Activated naive CD8-positive, alpha-beta T cell (primary cell): ENCODE measurements around the gene KCNQ1.

ENCODE experiments used
- H3K27ac Mint-ChIP-seq: one replicate; pipeline ENCODE4 v1.8.0; 2021; ENCODE audit warnings: mixed read lengths
- H3K27me3 Mint-ChIP-seq: one replicate; pipeline ENCODE4 v1.8.0; 2021; ENCODE audit warnings: mixed read lengths
- H3K36me3 Mint-ChIP-seq: one replicate; pipeline ENCODE4 v1.8.0; 2021; ENCODE audit warnings: mixed read lengths
- H3K4me1 Mint-ChIP-seq: one replicate; pipeline ENCODE4 v1.8.0; 2021; ENCODE audit warnings: low read depth, mixed read lengths
- H3K4me3 Mint-ChIP-seq: one replicate; pipeline ENCODE4 v1.8.0; 2021; ENCODE audit warnings: mild to moderate bottlenecking, mixed read lengths
- H3K9me3 Mint-ChIP-seq: one replicate; pipeline ENCODE4 v1.8.0; 2021; ENCODE audit warnings: low read depth, mixed read lengths

KCNQ1 gene

GRCh38 chr11:2835751-2836150, 390.9 kb downstream of the KCNQ1 start:
- Mint-ChIP-seq H3K27ac (no peak overlapping the region), H3K4me3 (no peak overlapping the region)

GRCh38 chr11:2836315-2837095, 391.7 kb downstream of the KCNQ1 start:
- no peaks in the 10 kb centered on the region for H3K9me3 Mint-ChIP-seq
- H3K27me3 Mint-ChIP-seq = no peaks in the 10 kb centered on the region
- no peaks in the 10 kb centered on the region for H3K36me3 Mint-ChIP-seq
- H3K4me3 Mint-ChIP-seq = no peak overlapping the region
- no peaks in the 10 kb centered on the region for H3K4me1 Mint-ChIP-seq
- H3K27ac Mint-ChIP-seq = no peak overlapping the region

More at GRCh38 chr11:2835751-2836150, 390.9 kb downstream of the KCNQ1 start:
- Mint-ChIP-seq H3K36me3 (no peaks in the 10 kb centered on the region), H3K27me3 (no peaks in the 10 kb centered on the region), H3K4me1 (no peaks in the 10 kb centered on the region), H3K9me3 (no peaks in the 10 kb centered on the region)

- Mint-ChIP-seq H3K4me3 (no peak overlapping the region), H3K27me3 (no peaks in the 10 kb centered on the region), H3K9me3 (no peaks in the 10 kb centered on the region), H3K36me3 (no peaks in the 10 kb centered on the region), H3K4me1 (no peaks in the 10 kb centered on the region), H3K27ac (no peak overlapping the region)
These were observed 392.3 kb downstream of the KCNQ1 start for GRCh38 chr11:2837096-2837601.

GRCh38 chr11:2837651-2838050, 392.8 kb downstream of the KCNQ1 start:
- no peaks in the 10 kb centered on the region for H3K9me3 Mint-ChIP-seq
- no peaks in the 10 kb centered on the region for H3K27me3 Mint-ChIP-seq
- no peak overlapping the region for H3K27ac Mint-ChIP-seq
- H3K36me3 Mint-ChIP-seq = no peaks in the 10 kb centered on the region
- no peaks in the 10 kb centered on the region for H3K4me1 Mint-ChIP-seq
- no peak overlapping the region for H3K4me3 Mint-ChIP-seq

- no peak overlapping the region for H3K4me3 Mint-ChIP-seq
- H3K27me3 Mint-ChIP-seq = no peaks in the 10 kb centered on the region
- no peak overlapping the region for H3K27ac Mint-ChIP-seq
- H3K9me3 Mint-ChIP-seq = no peaks in the 10 kb centered on the region
- H3K36me3 Mint-ChIP-seq = no peaks in the 10 kb centered on the region
- H3K4me1 Mint-ChIP-seq = no peaks in the 10 kb centered on the region
These were observed 393.3 kb downstream of the KCNQ1 start for GRCh38 chr11:2838091-2838490.

GRCh38 chr11:2838676-2839294, 394.0 kb downstream of the KCNQ1 start:
- Mint-ChIP-seq H3K4me3 (no peak overlapping the region), H3K36me3 (no peaks in the 10 kb centered on the region), H3K9me3 (no peaks in the 10 kb centered on the region), H3K27me3 (no peaks in the 10 kb centered on the region), H3K27ac (no peak overlapping the region), H3K4me1 (peaks cover 2% of the 10 kb centered on the region)

GRCh38 chr11:2839395-2839943, 394.7 kb downstream of the KCNQ1 start:
- Mint-ChIP-seq H3K4me3 (no peak overlapping the region), H3K4me1 (peaks cover 2% of the 10 kb centered on the region), H3K27ac (no peak overlapping the region), H3K9me3 (no peaks in the 10 kb centered on the region), H3K36me3 (no peaks in the 10 kb centered on the region), H3K27me3 (no peaks in the 10 kb centered on the region)

GRCh38 chr11:2841411-2842190, 396.8 kb downstream of the KCNQ1 start:
- H3K27me3 Mint-ChIP-seq = no peaks in the 10 kb centered on the region
- no peaks in the 10 kb centered on the region for H3K36me3 Mint-ChIP-seq
- no peak overlapping the region for H3K4me3 Mint-ChIP-seq
- H3K9me3 Mint-ChIP-seq = no peaks in the 10 kb centered on the region
- H3K4me1 Mint-ChIP-seq = peaks cover 2% of the 10 kb centered on the region
- no peak overlapping the region for H3K27ac Mint-ChIP-seq

- Mint-ChIP-seq H3K4me1 (peaks cover 2% of the 10 kb centered on the region), H3K27me3 (no peaks in the 10 kb centered on the region), H3K36me3 (no peaks in the 10 kb centered on the region), H3K4me3 (no peak overlapping the region), H3K9me3 (no peaks in the 10 kb centered on the region), H3K27ac (no peak overlapping the region)
These were observed 398.1 kb downstream of the KCNQ1 start for GRCh38 chr11:2842876-2843275.

GRCh38 chr11:2843551-2843950, 398.7 kb downstream of the KCNQ1 start:
- no peak overlapping the region for H3K4me3 Mint-ChIP-seq
- no peaks in the 10 kb centered on the region for H3K36me3 Mint-ChIP-seq
- no peaks in the 10 kb centered on the region for H3K27me3 Mint-ChIP-seq
- peaks cover 2% of the 10 kb centered on the region for H3K4me1 Mint-ChIP-seq
- H3K27ac Mint-ChIP-seq = no peak overlapping the region
- H3K9me3 Mint-ChIP-seq = no peaks in the 10 kb centered on the region

GRCh38 chr11:2844116-2844842, 399.5 kb downstream of the KCNQ1 start:
- no peak overlapping the region for H3K4me3 Mint-ChIP-seq
- peaks cover 2% of the 10 kb centered on the region for H3K36me3 Mint-ChIP-seq
- no peaks in the 10 kb centered on the region for H3K9me3 Mint-ChIP-seq
- no peaks in the 10 kb centered on the region for H3K27me3 Mint-ChIP-seq
- H3K27ac Mint-ChIP-seq = no peak overlapping the region
- H3K4me1 Mint-ChIP-seq = peaks cover 2% of the 10 kb centered on the region

GRCh38 chr11:2844996-2845395, 400.2 kb downstream of the KCNQ1 start:
- H3K4me3 Mint-ChIP-seq = no peak overlapping the region
- H3K27me3 Mint-ChIP-seq = no peaks in the 10 kb centered on the region
- H3K4me1 Mint-ChIP-seq = peaks cover 2% of the 10 kb centered on the region
- peaks cover 2% of the 10 kb centered on the region for H3K36me3 Mint-ChIP-seq
- H3K9me3 Mint-ChIP-seq = no peaks in the 10 kb centered on the region
- no peak overlapping the region for H3K27ac Mint-ChIP-seq

- Mint-ChIP-seq H3K9me3 (no peaks in the 10 kb centered on the region), H3K4me3 (no peak overlapping the region), H3K4me1 (peaks cover 2% of the 10 kb centered on the region), H3K27ac (no peak overlapping the region), H3K36me3 (peaks cover 2% of the 10 kb centered on the region), H3K27me3 (no peaks in the 10 kb centered on the region)
These were observed 401.2 kb downstream of the KCNQ1 start for GRCh38 chr11:2846056-2846455.

- H3K4me3 Mint-ChIP-seq = no peak overlapping the region
- H3K4me1 Mint-ChIP-seq = peaks cover 2% of the 10 kb centered on the region
- peaks cover 2% of the 10 kb centered on the region for H3K36me3 Mint-ChIP-seq
- H3K27me3 Mint-ChIP-seq = no peaks in the 10 kb centered on the region
- H3K9me3 Mint-ChIP-seq = no peaks in the 10 kb centered on the region
- no peak overlapping the region for H3K27ac Mint-ChIP-seq
These were observed 401.7 kb downstream of the KCNQ1 start for GRCh38 chr11:2846470-2846869.
